IPS-18c (cell line): ENCODE data around the gene GRK3.
"Not testable (repeated sequence)": the region's sequence is repeated elsewhere in the genome, so short reads cannot be mapped to it uniquely, and the experiment has no call there.

Experiments used
- H3K4me3 ChIP-seq: 2 replicates; pipeline ENCODE4 v1.7.0; 2013; ENCODE audit warnings: low read depth, mild to moderate bottlenecking, low read length, moderate library complexity; ENCODE audit not compliant: insufficient read depth
- H3K9me3 ChIP-seq: one replicate; pipeline ENCODE4 v1.6.1; 2013; ENCODE audit warnings: mild to moderate bottlenecking, low read length, moderate library complexity; ENCODE audit not compliant: control insufficient read depth, insufficient read depth

Gene GRK3

GRCh38 chr22:25564320-25564978, at the start of gene GRK3:
Gene GRK3 (plus strand): TSS chr22:25564675. CDS start chr22:25565041, 366 bp downstream.
- Histone ChIP-seq H3K4me3 (peak within 1 kb of the TSS; percentile 87), H3K9me3 (no peaks in the 10 kb centered on the region)

- no peak overlapping the region for H3K4me3 ChIP-seq
These were observed 46.3 kb upstream of the GRK3 start for GRCh38 chr22:25518000-25518663.

GRCh38 chr22:25525376-25525775, 39.1 kb upstream of the GRK3 start:
- no peaks in the 10 kb centered on the region for H3K9me3 ChIP-seq
- no peak overlapping the region for H3K4me3 ChIP-seq

More at GRCh38 chr22:25518000-25518663, 46.3 kb upstream of the GRK3 start:
- no peaks in the 10 kb centered on the region for H3K9me3 ChIP-seq

- not testable (repeated sequence) for H3K9me3 ChIP-seq, H3K4me3 ChIP-seq
These were observed 38.5 kb upstream of the GRK3 start for GRCh38 chr22:25525804-25526584.

GRCh38 chr22:25527016-25527415, 37.5 kb upstream of the GRK3 start:
- not testable (repeated sequence) for H3K9me3 ChIP-seq, H3K4me3 ChIP-seq

GRCh38 chr22:25528068-25528467, 36.4 kb upstream of the GRK3 start:
- H3K4me3 ChIP-seq = not testable (repeated sequence)

GRCh38 chr22:25529059-25529458, 35.4 kb upstream of the GRK3 start:
- not testable (repeated sequence) for H3K4me3 ChIP-seq, H3K9me3 ChIP-seq

More at GRCh38 chr22:25528068-25528467, 36.4 kb upstream of the GRK3 start:
- H3K9me3 ChIP-seq = not testable (repeated sequence)

- not testable (repeated sequence) for H3K9me3 ChIP-seq, H3K4me3 ChIP-seq
These were observed 34.8 kb upstream of the GRK3 start for GRCh38 chr22:25529541-25530137.

GRCh38 chr22:25531677-25532076, 32.8 kb upstream of the GRK3 start:
- not testable (repeated sequence) for H3K4me3 ChIP-seq, H3K9me3 ChIP-seq

- no peaks in the 10 kb centered on the region for H3K9me3 ChIP-seq
- no peak overlapping the region for H3K4me3 ChIP-seq
These were observed 29.8 kb upstream of the GRK3 start for GRCh38 chr22:25534724-25535123.

GRCh38 chr22:25536589-25536988, 27.9 kb upstream of the GRK3 start:
- Histone ChIP-seq H3K4me3 (no peak overlapping the region), H3K9me3 (no peaks in the 10 kb centered on the region)

GRCh38 chr22:25540166-25540907, 24.1 kb upstream of the GRK3 start:
- Histone ChIP-seq H3K4me3 (no peak overlapping the region), H3K9me3 (no peaks in the 10 kb centered on the region)

- no peaks in the 10 kb centered on the region for H3K9me3 ChIP-seq
- no peak overlapping the region for H3K4me3 ChIP-seq
These were observed 23.4 kb upstream of the GRK3 start for GRCh38 chr22:25540908-25541660.

- Histone ChIP-seq H3K9me3 (no peaks in the 10 kb centered on the region), H3K4me3 (no peak overlapping the region)
These were observed 22.3 kb upstream of the GRK3 start for GRCh38 chr22:25542191-25542590.

GRCh38 chr22:25542720-25543402, 21.6 kb upstream of the GRK3 start:
- H3K9me3 ChIP-seq = no peaks in the 10 kb centered on the region
- H3K4me3 ChIP-seq = no peak overlapping the region

- H3K4me3 ChIP-seq = no peak overlapping the region
These were observed 19.3 kb upstream of the GRK3 start for GRCh38 chr22:25545146-25545545.

More at GRCh38 chr22:25545146-25545545, 19.3 kb upstream of the GRK3 start:
- no peaks in the 10 kb centered on the region for H3K9me3 ChIP-seq
